HepG2 (cell line): ENCODE measurements around the gene FBXO24. TPM values are rescaled to one million over a fixed set of nuclear protein-coding genes. Genes with fewer than 3 reads are reported as not detected.

Source experiments
- AKAP8 ChIP-seq: sonication (generic); formaldehyde crosslinking; IDR thresholded peaks from 2 replicates; pipeline ENCODE4 v1.5.1; 2020; ENCODE audit warnings: mild to moderate bottlenecking, missing genetic modification reagents
- CENPT ChIP-seq: sonication (generic); formaldehyde crosslinking; IDR thresholded peaks from 2 replicates; pipeline ENCODE4 v1.8.0; 2022; ENCODE audit warnings: low read depth, mild to moderate bottlenecking, moderate library complexity, missing genetic modification reagents
- DNMT1 ChIP-seq: sonication (generic); formaldehyde crosslinking; IDR thresholded peaks from 2 replicates; pipeline ENCODE4 v1.5.1; 2020; ENCODE audit warnings: mild to moderate bottlenecking, missing genetic modification reagents
- GFI1 ChIP-seq: sonication (generic); formaldehyde crosslinking; IDR thresholded peaks from 2 replicates; pipeline ENCODE4 v1.5.0; 2020; ENCODE audit warnings: missing genetic modification reagents, mild to moderate bottlenecking, borderline replicate concordance
- MAFG ChIP-seq: sonication (generic); formaldehyde crosslinking; IDR thresholded peaks from 2 replicates; pipeline ENCODE4 v1.5.1; 2020; ENCODE audit warnings: mild to moderate bottlenecking, missing genetic modification reagents
- MEF2D ChIP-seq: sonication (generic); formaldehyde crosslinking; IDR thresholded peaks from 2 replicates; pipeline ENCODE4 v1.5.1; 2020; ENCODE audit warnings: mild to moderate bottlenecking, missing genetic modification reagents
- POLR2AphosphoS5 ChIP-seq: IDR thresholded peaks from 2 replicates; pipeline ENCODE4 v1.6.1; 2012; ENCODE audit warnings: low read depth, low read length
- TGIF2 ChIP-seq: IDR thresholded peaks from 2 replicates; pipeline ENCODE4 v1.6.1; 2016; ENCODE audit warnings: control low read depth, missing compliant biosample characterization
- ZBTB38 ChIP-seq: sonication (generic); formaldehyde crosslinking; IDR thresholded peaks from 2 replicates; pipeline ENCODE4 v1.5.1; 2020; ENCODE audit warnings: mild to moderate bottlenecking, missing genetic modification reagents
- ZC3H4 ChIP-seq: sonication (generic); formaldehyde crosslinking; IDR thresholded peaks from 2 replicates; pipeline ENCODE4 v1.4.0; 2020; ENCODE audit warnings: missing genetic modification reagents, borderline replicate concordance
- ZFAT ChIP-seq: sonication (generic); formaldehyde crosslinking; conservative IDR thresholded peaks from 2 replicates; pipeline ENCODE4 v1.8.1; 2023; ENCODE audit warnings: missing genetic modification reagents, inconsistent platforms
- ZNF138 ChIP-seq: sonication (generic); formaldehyde crosslinking; IDR thresholded peaks from 2 replicates; pipeline ENCODE4 v1.5.0; 2020; ENCODE audit warnings: mild to moderate bottlenecking, low read depth, missing genetic modification reagents
- ZNF343 ChIP-seq: sonication (generic); formaldehyde crosslinking; IDR thresholded peaks from 2 replicates; pipeline ENCODE4 v1.4.0; 2020; ENCODE audit warnings: mild to moderate bottlenecking, missing genetic modification reagents
- ZNF572 ChIP-seq: sonication (generic); formaldehyde crosslinking; IDR thresholded peaks from 2 replicates; pipeline ENCODE4 v1.5.1; 2020; ENCODE audit warnings: mild to moderate bottlenecking, missing genetic modification reagents
- ZNF607 ChIP-seq: sonication (generic); formaldehyde crosslinking; IDR thresholded peaks from 2 replicates; pipeline ENCODE4 v1.5.1; 2020; ENCODE audit warnings: missing genetic modification reagents, mild to moderate bottlenecking, borderline replicate concordance
- ZNF687 ChIP-seq: sonication (generic); formaldehyde crosslinking; IDR thresholded peaks from 2 replicates; pipeline ENCODE4 v1.5.1; 2020; ENCODE audit warnings: mild to moderate bottlenecking, missing genetic modification reagents, moderate library complexity
- ZXDC ChIP-seq: sonication (generic); formaldehyde crosslinking; IDR thresholded peaks from 2 replicates; pipeline ENCODE4 v1.5.0; 2020; ENCODE audit warnings: mild to moderate bottlenecking, missing genetic modification reagents
- polyA plus RNA-seq, 8 experiments: library from polyadenylated mRNA; depleted of rRNA in 3 of 8; stranded (reverse) in 7 of 8; unstranded in 1 of 8; fragments of >200 nt; fragmentation: Illumina TruSeq in 4 of 8; extraction: Trizol in 4 of 8; gene quantifications; 2 replicates each; pipeline versions ENCODE4 v1.2.1 to v1.2.3, GENCODE V29; 2011 to 2016; ENCODE audit warnings: low read depth in 4 of 8, missing spikeins in 1 of 8, mixed read lengths in 1 of 8; ENCODE audit not compliant: insufficient read depth in 1 of 8
- total RNA-seq, 5 experiments: library from RNA; depleted of rRNA; stranded (reverse); fragments of >200 nt; fragmentation: Illumina TruSeq; extraction: Trizol; gene quantifications; 2 replicates each; pipeline ENCODE4 v1.2.3, GENCODE V29; 2016; ENCODE audit warnings: low read depth in 1 of 5
- TF ChIP-seq, protein P1 (sequence below): sonication (generic); formaldehyde crosslinking; IDR thresholded peaks from 2 replicates; pipeline ENCODE4 v1.5.1; 2020; ENCODE audit warnings: missing genetic modification reagents, mild to moderate bottlenecking, borderline replicate concordance
- TF ChIP-seq, protein P2 (sequence below): sonication (generic); formaldehyde crosslinking; IDR thresholded peaks from 2 replicates; pipeline ENCODE4 v1.8.0; 2022; ENCODE audit warnings: missing genetic modification reagents, mild to moderate bottlenecking, borderline replicate concordance

FBXO24 gene
- total and polyA plus RNA-seq, 2 of the 13 experiments (the other 11 are each of a cell fraction or from before 2014, with no cell fraction given), result 0.20 to 0.55 TPM

- TF ChIP-seq ZXDC (CRISPR knock-in tag) (no peak), CENPT (CRISPR knock-in tag) (peak; percentile 65; the same call in 1 of the 2 replicates), MAFG (peak; percentile 50; the same call in 1 of the 2 replicates), ZBTB38 (CRISPR knock-in tag) (peak; percentile 81; the same call in 1 of the 2 replicates), ZFAT (CRISPR knock-in tag) (no peak), MEF2D (CRISPR knock-in tag) (0 out of 2 replicates have a peak, but pooled peaks have one; percentile 11), ZNF138 (CRISPR knock-in tag) (0 out of 2 replicates have a peak, but pooled peaks have one; percentile 26), ZNF572 (CRISPR knock-in tag) (peak; percentile 91), ZNF607 (CRISPR knock-in tag) (peak; percentile 82), TGIF2 (CRISPR knock-in tag) (no peak), GFI1 (CRISPR knock-in tag) (peak; percentile 3; the same call in 1 of the 2 replicates), DNMT1 (CRISPR knock-in tag) (0 out of 2 replicates have a peak, but pooled peaks have one; percentile 13), ZNF343 (no peak), AKAP8 (no peak), POLR2AphosphoS5 (0 out of 2 replicates have a peak, but pooled peaks have one; percentile 37), ZNF687 (CRISPR knock-in tag) (peak; percentile 51), ZC3H4 (peak; percentile 76; the same call in 1 of the 2 replicates)
- TF ChIP-seq, protein P1, sequence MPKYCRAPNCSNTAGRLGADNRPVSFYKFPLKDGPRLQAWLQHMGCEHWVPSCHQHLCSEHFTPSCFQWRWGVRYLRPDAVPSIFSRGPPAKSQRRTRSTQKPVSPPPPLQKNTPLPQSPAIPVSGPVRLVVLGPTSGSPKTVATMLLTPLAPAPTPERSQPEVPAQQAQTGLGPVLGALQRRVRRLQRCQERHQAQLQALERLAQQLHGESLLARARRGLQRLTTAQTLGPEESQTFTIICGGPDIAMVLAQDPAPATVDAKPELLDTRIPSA, result 0 out of 2 replicates have a peak, but pooled peaks have one; percentile 51
- TF ChIP-seq, protein P2, sequence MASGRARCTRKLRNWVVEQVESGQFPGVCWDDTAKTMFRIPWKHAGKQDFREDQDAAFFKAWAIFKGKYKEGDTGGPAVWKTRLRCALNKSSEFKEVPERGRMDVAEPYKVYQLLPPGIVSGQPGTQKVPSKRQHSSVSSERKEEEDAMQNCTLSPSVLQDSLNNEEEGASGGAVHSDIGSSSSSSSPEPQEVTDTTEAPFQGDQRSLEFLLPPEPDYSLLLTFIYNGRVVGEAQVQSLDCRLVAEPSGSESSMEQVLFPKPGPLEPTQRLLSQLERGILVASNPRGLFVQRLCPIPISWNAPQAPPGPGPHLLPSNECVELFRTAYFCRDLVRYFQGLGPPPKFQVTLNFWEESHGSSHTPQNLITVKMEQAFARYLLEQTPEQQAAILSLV, result 0 out of 2 replicates have a peak, but pooled peaks have one; percentile 5
Observed at GRCh38 chr7:100567031-100567730, 18.9 kb upstream of the FBXO24 start (continued).
